Keratinocyte (primary cell): ENCODE measurements around the gene MTMR1. TPM values are rescaled to one million over a fixed set of nuclear protein-coding genes. Genes with fewer than 3 reads are reported as not detected.

ENCODE experiments used
- DNase-seq: peaks from one replicate; pipeline ENCODE4 v3.0.0-alpha.2; 2011; ENCODE audit warnings: low read depth, missing footprints, low spot score
- FAIRE-seq: peaks from 2 replicates; lab custom pipeline; 2011; peaks lifted over from hg19 to GRCh38; lab: Jason Lieb, UNC
- H2AFZ ChIP-seq: 2 replicates; pipeline ENCODE4 v1.6.0; 2012; ENCODE audit warnings: low read length, control low read depth, inconsistent platforms; ENCODE audit not compliant: control insufficient read depth
- H3K27ac ChIP-seq: 2 replicates; pipeline ENCODE4 v1.5.1; 2011; ENCODE audit warnings: low read length; ENCODE audit not compliant: control insufficient read depth, insufficient read depth
- H3K27me3 ChIP-seq: 3 replicates; pipeline ENCODE4 v1.6.0; 2011; ENCODE audit warnings: low read length; ENCODE audit not compliant: control insufficient read depth, insufficient read depth; ENCODE audit errors: extremely low read depth
- H3K36me3 ChIP-seq, 2 experiments: 2 replicates in 1 of 2; 3 replicates in 1 of 2; pipeline ENCODE4 v1.5.1; 2011; ENCODE audit warnings: low read length in 2 of 2, mild to moderate bottlenecking in 1 of 2; ENCODE audit not compliant: control insufficient read depth in 2 of 2, insufficient read depth in 2 of 2; ENCODE audit errors: extremely low read depth in 1 of 2
- H3K4me1 ChIP-seq: 3 replicates; pipeline ENCODE4 v1.5.1; 2011; ENCODE audit warnings: low read length; ENCODE audit not compliant: control insufficient read depth, insufficient read depth; ENCODE audit errors: extremely low read depth
- H3K4me2 ChIP-seq: 3 replicates; pipeline ENCODE4 v1.6.0; 2011; ENCODE audit warnings: low read depth, low read length; ENCODE audit not compliant: control insufficient read depth, insufficient read depth; ENCODE audit errors: extremely low read depth
- H3K4me3 ChIP-seq, 3 experiments: fragments of 200-600 bp in 1 of 3; sonication (generic) in 1 of 3; 2 replicates in 2 of 3; 3 replicates in 1 of 3; pipeline ENCODE4 v1.5.1; 2011 to 2016; ENCODE audit warnings: low read length in 3 of 3, mild to moderate bottlenecking in 3 of 3, control low read depth in 2 of 3, inconsistent platforms in 1 of 3, low read depth in 1 of 3, mixed read lengths in 1 of 3, mixed run types in 1 of 3, moderate library complexity in 1 of 3; ENCODE audit not compliant: control insufficient read depth in 2 of 3, insufficient read depth in 2 of 3; ENCODE audit errors: extremely low read depth in 1 of 3
- H3K79me2 ChIP-seq: 2 replicates; pipeline ENCODE4 v1.6.0; 2012; ENCODE audit warnings: low read length; ENCODE audit not compliant: control insufficient read depth, insufficient read depth
- H3K9ac ChIP-seq: 3 replicates; pipeline ENCODE4 v1.6.0; 2011; ENCODE audit warnings: low read length; ENCODE audit not compliant: control insufficient read depth, insufficient read depth; ENCODE audit errors: extremely low read depth
- H3K9me1 ChIP-seq: 3 replicates; pipeline ENCODE4 v1.6.0; 2011; ENCODE audit warnings: low read length; ENCODE audit not compliant: control insufficient read depth, insufficient read depth; ENCODE audit errors: extremely low read depth
- H3K9me3 ChIP-seq: 2 replicates; pipeline ENCODE4 v1.5.1; 2012; ENCODE audit warnings: low read depth, low read length; ENCODE audit not compliant: control insufficient read depth
- H4K20me1 ChIP-seq: 3 replicates; pipeline ENCODE4 v1.6.0; 2011; ENCODE audit warnings: low read length; ENCODE audit not compliant: control insufficient read depth, insufficient read depth; ENCODE audit errors: extremely low read depth
- EZH2 ChIP-seq: IDR thresholded peaks from one replicate; pipeline ENCODE4 v1.6.1; 2012; ENCODE audit warnings: inconsistent platforms, mild to moderate bottlenecking, low read length, moderate library complexity
- dilution Hi-C: fragments of 300-500 bp; cut with MboI; formaldehyde crosslinking; loops from one replicate; pipeline ENCODE4 v1.7.0; 2020; ENCODE audit warnings: low sequenced_read_pairs; ENCODE audit not compliant: extremely low pct_ligation_motif_present
- polyA minus RNA-seq, 3 experiments: library from RNA; depleted of rRNA, polyadenylated mRNA; stranded (reverse); fragments of >200 nt; gene quantifications; 1 replicate in 1 of 3; 2 replicates in 1 of 3; 3 replicates in 1 of 3; pipeline ENCODE4 v1.2.3, GENCODE V29; 2011
- polyA plus RNA-seq, 5 experiments: library from polyadenylated mRNA; depleted of rRNA in 3 of 5; stranded (reverse) in 3 of 5; stranded (forward) in 1 of 5; unstranded in 1 of 5; fragments of >200 nt; gene quantifications; 1 replicate in 1 of 5; 2 replicates in 3 of 5; 3 replicates in 1 of 5; pipeline versions ENCODE4 v1.2.1 to v1.2.3, GENCODE V29; 2011 to 2012; ENCODE audit warnings: missing spikeins in 2 of 5, low read depth in 1 of 5, low replicate concordance in 1 of 5
- TF ChIP-seq, protein P1 (sequence below), 3 experiments: IDR thresholded peaks in 1 of 3; conservative IDR thresholded peaks in 1 of 3; optimal IDR thresholded peaks in 1 of 3; 2 replicates in 2 of 3; 3 replicates in 1 of 3; pipeline versions ENCODE3 to v1.5.1; 2011; ENCODE audit warnings: low read length in 3 of 3, mild to moderate bottlenecking in 3 of 3, moderate library complexity in 2 of 3, control low read depth in 1 of 3, inconsistent platforms in 1 of 3; ENCODE audit not compliant: insufficient read depth in 2 of 3; ENCODE audit errors: extremely low read depth in 1 of 3

Gene MTMR1
- polyA plus RNA-seq (26.8 to 45.6 TPM (median 42.7 TPM) in 3 replicates), polyA minus RNA-seq (20.3 to 46.1 TPM (median 23.4 TPM) in 3 replicates)
- polyA plus RNA-seq (2011; ENCODE audit: low read depth) = 47.1 TPM
- polyA plus RNA-seq (2011; cell fraction: cytosol; rRNA removed) = 18.9 and 26.4 TPM in 2 replicates
- polyA plus RNA-seq (2011; cell fraction: nucleus; rRNA removed) = 70.3 and 91.2 TPM in 2 replicates
- polyA plus RNA-seq (2012; ENCODE audit: low replicate concordance) = 12.5 and 27.8 TPM in 2 replicates
- polyA minus RNA-seq (2011; cell fraction: cytosol; rRNA and poly(A)+ RNA removed) = 19.2 TPM
- 16.8 and 47.1 TPM in 2 replicates for polyA minus RNA-seq (2011; cell fraction: nucleus; rRNA and poly(A)+ RNA removed)

DNA sequence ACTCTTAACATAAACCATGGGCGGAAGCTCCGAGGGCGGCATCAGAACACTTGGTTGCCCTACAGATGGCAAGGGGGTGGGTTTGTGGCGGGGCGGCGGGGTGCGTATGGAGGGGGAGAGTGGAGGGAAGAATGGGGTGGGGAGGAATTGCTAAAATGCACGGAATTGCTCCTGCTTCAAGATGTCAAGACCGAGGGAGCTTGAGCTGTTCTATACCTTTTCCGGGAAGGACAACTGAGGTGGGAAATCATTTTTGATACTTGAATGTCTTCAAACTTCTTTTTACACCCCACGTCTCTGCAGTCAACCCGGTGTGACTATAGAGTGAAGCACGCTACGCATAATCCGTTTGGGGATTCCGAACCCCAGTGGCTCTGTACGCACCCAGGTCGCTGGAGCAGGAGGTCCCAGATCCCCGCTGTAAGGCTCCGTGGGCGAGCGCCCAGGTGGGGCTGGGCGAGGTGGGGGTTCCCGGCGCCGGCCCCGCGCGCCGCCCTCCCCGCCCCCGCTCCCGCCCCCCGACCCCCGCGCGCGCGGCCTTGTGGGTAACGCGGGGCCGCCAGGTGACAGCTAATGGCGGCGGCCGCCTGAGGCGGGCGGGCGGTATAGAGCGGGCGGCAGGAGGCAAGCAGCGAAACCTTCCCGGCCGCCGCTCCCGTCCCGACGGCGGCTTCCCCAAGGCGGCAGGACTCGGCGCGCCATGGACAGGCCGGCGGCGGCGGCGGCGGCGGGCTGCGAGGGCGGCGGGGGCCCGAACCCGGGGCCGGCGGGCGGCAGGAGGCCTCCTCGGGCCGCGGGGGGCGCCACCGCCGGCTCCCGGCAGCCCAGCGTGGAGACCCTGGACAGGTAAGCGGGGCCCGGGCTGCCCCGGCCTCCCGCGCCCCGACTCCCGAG, at the start of gene MTMR1:
Gene MTMR1, plus strand, starts transcription at position 566 of the 894 bp plus-strand sequence. Its CDS starts 135 bp downstream, at position 701.
- Histone ChIP-seq H3K9me1 (no peaks in the 10 kb centered on the region), H4K20me1 (no peaks in the 10 kb centered on the region), H3K9ac (peak within 1 kb of the TSS; percentile 85), H2AFZ (no peak within 1 kb of the TSS), H3K27ac (peak within 1 kb of the TSS; percentile 98), H3K79me2 (peaks cover 29% of the 10 kb centered on the region), H3K27me3 (no peaks in the 10 kb centered on the region), H3K9me3 (peaks cover 5% of the 10 kb centered on the region), H3K4me3 (peak within 1 kb of the TSS; percentile 43 to 70 (median 58)), H3K4me1 (peaks cover 43% of the 10 kb centered on the region), H3K4me2 (peak within 1 kb of the TSS; percentile 93), H3K36me3 (peaks cover 0 to 4% of the 10 kb centered on the region in 2 experiments)
- dilution Hi-C loops = no loop called here
- DNase-seq (no peak), FAIRE-seq (no peak)
- TF ChIP-seq, protein P1, sequence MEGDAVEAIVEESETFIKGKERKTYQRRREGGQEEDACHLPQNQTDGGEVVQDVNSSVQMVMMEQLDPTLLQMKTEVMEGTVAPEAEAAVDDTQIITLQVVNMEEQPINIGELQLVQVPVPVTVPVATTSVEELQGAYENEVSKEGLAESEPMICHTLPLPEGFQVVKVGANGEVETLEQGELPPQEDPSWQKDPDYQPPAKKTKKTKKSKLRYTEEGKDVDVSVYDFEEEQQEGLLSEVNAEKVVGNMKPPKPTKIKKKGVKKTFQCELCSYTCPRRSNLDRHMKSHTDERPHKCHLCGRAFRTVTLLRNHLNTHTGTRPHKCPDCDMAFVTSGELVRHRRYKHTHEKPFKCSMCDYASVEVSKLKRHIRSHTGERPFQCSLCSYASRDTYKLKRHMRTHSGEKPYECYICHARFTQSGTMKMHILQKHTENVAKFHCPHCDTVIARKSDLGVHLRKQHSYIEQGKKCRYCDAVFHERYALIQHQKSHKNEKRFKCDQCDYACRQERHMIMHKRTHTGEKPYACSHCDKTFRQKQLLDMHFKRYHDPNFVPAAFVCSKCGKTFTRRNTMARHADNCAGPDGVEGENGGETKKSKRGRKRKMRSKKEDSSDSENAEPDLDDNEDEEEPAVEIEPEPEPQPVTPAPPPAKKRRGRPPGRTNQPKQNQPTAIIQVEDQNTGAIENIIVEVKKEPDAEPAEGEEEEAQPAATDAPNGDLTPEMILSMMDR (optimal IDR thresholded peaks at IDR 0.05 in 1 of 3, IDR thresholded peaks at IDR 0.05 in 1 of 3, conservative IDR thresholded peaks at IDR 0.05 in 1 of 3; ENCODE audit: extremely low read depth in 1 of 3, insufficient read depth in 2 of 3, low read length in 3 of 3) = no peak
- TF ChIP-seq EZH2 = no peak

DNA sequence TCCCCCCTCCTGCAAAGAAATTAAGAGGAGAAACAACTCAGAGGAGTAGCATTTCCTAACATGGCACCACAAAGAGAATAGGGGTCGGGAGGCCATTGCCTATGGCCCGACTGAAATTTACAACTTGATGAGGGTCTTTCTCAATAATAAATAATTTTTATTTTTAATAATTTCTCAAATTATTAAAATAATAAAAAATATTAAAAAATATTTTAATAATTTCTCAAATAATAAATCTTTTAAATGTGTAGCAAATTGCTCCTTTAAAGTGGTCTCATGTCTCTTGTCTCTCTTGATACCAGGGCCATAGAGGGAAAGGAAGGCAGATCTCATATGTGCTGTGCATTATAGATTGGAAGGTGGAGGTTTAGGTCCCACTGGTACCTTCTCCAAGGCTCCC, 49.2 kb upstream of the MTMR1 start:
- H3K4me1 ChIP-seq = peaks cover 19% of the 10 kb centered on the region
- no peak overlapping the region for H3K27ac ChIP-seq
- no peak overlapping the region for H3K4me2 ChIP-seq
- TF ChIP-seq, protein P1 (optimal IDR thresholded peaks at IDR 0.05 in 1 of 3, IDR thresholded peaks at IDR 0.05 in 1 of 3, conservative IDR thresholded peaks at IDR 0.05 in 1 of 3; ENCODE audit: extremely low read depth in 1 of 3, insufficient read depth in 2 of 3, low read length in 3 of 3) = no peak
- TF ChIP-seq EZH2 = no peak
- H3K9me3 ChIP-seq = no peaks in the 10 kb centered on the region
- H3K9ac ChIP-seq = no peak overlapping the region
- no peaks in the 10 kb centered on the region for H3K79me2 ChIP-seq
- H2AFZ ChIP-seq = no peak overlapping the region
- H3K27me3 ChIP-seq = no peaks in the 10 kb centered on the region
- FAIRE-seq (no peak), DNase-seq (no peak)
- dilution Hi-C loops = no loop called here
- no peak overlapping the region for H3K4me3 ChIP-seq
- H3K9me1 ChIP-seq = no peaks in the 10 kb centered on the region
- peaks cover 0 to 5% of the 10 kb centered on the region in 2 experiments for H3K36me3 ChIP-seq
- H4K20me1 ChIP-seq = no peaks in the 10 kb centered on the region
